Glutamatergic neuron (in vitro differentiated cells): Measurements from ENCODE around the gene ATP7A. TPM values are rescaled to one million over a fixed set of nuclear protein-coding genes. Genes with fewer than 3 reads are reported as not detected.

Experiments used
- DNase-seq: peaks from one replicate; pipeline ENCODE4 v3.0.0; 2022
- H3K27ac Mint-ChIP-seq: one replicate; pipeline ENCODE4 v1.8.0; 2020; ENCODE audit warnings: mild to moderate bottlenecking, mixed read lengths, inconsistent platforms; ENCODE audit not compliant: unreplicated experiment
- H3K27me3 Mint-ChIP-seq: one replicate; pipeline ENCODE4 v1.8.0; 2020; ENCODE audit warnings: mild to moderate bottlenecking, moderate library complexity, mixed read lengths, inconsistent platforms; ENCODE audit not compliant: unreplicated experiment
- H3K36me3 Mint-ChIP-seq: one replicate; pipeline ENCODE4 v1.8.0; 2020; ENCODE audit warnings: mild to moderate bottlenecking, mixed read lengths, inconsistent platforms; ENCODE audit not compliant: unreplicated experiment
- H3K4me1 Mint-ChIP-seq: one replicate; pipeline ENCODE4 v1.8.0; 2020; ENCODE audit warnings: mild to moderate bottlenecking, low read depth, mixed read lengths, inconsistent platforms; ENCODE audit not compliant: unreplicated experiment
- H3K4me3 Mint-ChIP-seq: one replicate; pipeline ENCODE4 v1.8.0; 2020; ENCODE audit warnings: mild to moderate bottlenecking, mixed read lengths, inconsistent platforms; ENCODE audit not compliant: unreplicated experiment
- H3K9me3 Mint-ChIP-seq: one replicate; pipeline ENCODE4 v1.8.0; 2020; ENCODE audit warnings: mild to moderate bottlenecking, moderate library complexity, mixed read lengths, inconsistent platforms; ENCODE audit not compliant: unreplicated experiment
- CTCF ChIP-seq: fragments of 200-600 bp; sonication (generic); IDR thresholded peaks from one replicate; pipeline ENCODE4 v1.5.0; 2021; ENCODE audit not compliant: partially characterized antibody, unreplicated experiment
- total RNA-seq: library from RNA; stranded (reverse); fragmentation: NEBNext Ultra II Directional; extraction: Animal tissue kit (Norgen Biotek cat#: 25700); gene quantifications from one replicate; pipeline ENCODE4 v1.2.1, GENCODE V29; 2021; ENCODE audit not compliant: unreplicated experiment

The ATP7A gene
- total RNA-seq, 1 donor from 2014 or later, result 11.5 TPM

- H3K27me3 Mint-ChIP-seq, result peaks cover 5% of the 10 kb centered on the region
- no peaks in the 10 kb centered on the region for H3K36me3 Mint-ChIP-seq
- H3K4me1 Mint-ChIP-seq, result no peaks in the 10 kb centered on the region
- TF ChIP-seq CTCF, result no peak
- H3K27ac Mint-ChIP-seq, result peak within 1 kb of the TSS; percentile 92
- no peaks in the 10 kb centered on the region for H3K9me3 Mint-ChIP-seq
- peak; percentile 81 for DNase-seq
- H3K4me3 Mint-ChIP-seq, result peak within 1 kb of the TSS; percentile 93
Measured at GRCh38 chrX:77894921-77895886, 15.3 kb upstream of the ATP7A start, which contains the start of gene MAGT1. Gene MAGT1 (minus strand): TSS chrX:77895435. CDS start chrX:77895410, 25 bp downstream.

- Mint-ChIP-seq H3K9me3 (no peaks in the 10 kb centered on the region), H3K36me3 (no peaks in the 10 kb centered on the region), H3K4me1 (peaks cover 7% of the 10 kb centered on the region), H3K27ac (peak within 1 kb of the TSS; percentile 96), H3K4me3 (peak within 1 kb of the TSS; percentile 92), H3K27me3 (peaks cover 5% of the 10 kb centered on the region)
- peak; percentile 21 for DNase-seq
- TF ChIP-seq CTCF, result no peak
Measured at GRCh38 chrX:77899081-77899828, 11.2 kb upstream of the ATP7A start, which contains the start of gene COX7B. Gene COX7B (plus strand): TSS chrX:77899468. CDS start chrX:77899554, 86 bp downstream.

GRCh38 chrX:77900688-77901087 is 9.8 kb upstream of the ATP7A start:
- Mint-ChIP-seq H3K27me3 (no peaks in the 10 kb centered on the region), H3K9me3 (no peaks in the 10 kb centered on the region), H3K27ac (peak overlapping the region; percentile 96), H3K4me1 (peaks cover 7% of the 10 kb centered on the region), H3K4me3 (peak overlapping the region; percentile 92), H3K36me3 (no peaks in the 10 kb centered on the region)
- DNase-seq, result no peak
- TF ChIP-seq CTCF, result no peak

GRCh38 chrX:77901506-77901905 is 9.0 kb upstream of the ATP7A start:
- no peak for TF ChIP-seq CTCF
- Mint-ChIP-seq H3K36me3 (no peaks in the 10 kb centered on the region), H3K9me3 (no peaks in the 10 kb centered on the region), H3K27ac (no peak overlapping the region), H3K27me3 (no peaks in the 10 kb centered on the region), H3K4me1 (peaks cover 7% of the 10 kb centered on the region), H3K4me3 (peak overlapping the region; percentile 65)
- no peak for DNase-seq
